ENCODE data around the gene AKT1. TPM values are rescaled to one million over a fixed set of nuclear protein-coding genes. Genes with fewer than 3 reads are reported as not detected.

Gene AKT1
- total RNA-seq, 2 experiments from 2014 or later: 112 TPM

- Mint-ChIP-seq H3K4me1 (peaks cover 6% of the 10 kb centered on the region), H3K27me3 (no peaks in the 10 kb centered on the region), H3K4me3 (no peak overlapping the region), H3K36me3 (no peaks in the 10 kb centered on the region), H3K27ac (no peak overlapping the region), H3K9me3 (no peaks in the 10 kb centered on the region)
- no peak for DNase-seq
Observed at GRCh38 chr14:104741803-104742251, 53.7 kb downstream of the AKT1 start.

DNA sequence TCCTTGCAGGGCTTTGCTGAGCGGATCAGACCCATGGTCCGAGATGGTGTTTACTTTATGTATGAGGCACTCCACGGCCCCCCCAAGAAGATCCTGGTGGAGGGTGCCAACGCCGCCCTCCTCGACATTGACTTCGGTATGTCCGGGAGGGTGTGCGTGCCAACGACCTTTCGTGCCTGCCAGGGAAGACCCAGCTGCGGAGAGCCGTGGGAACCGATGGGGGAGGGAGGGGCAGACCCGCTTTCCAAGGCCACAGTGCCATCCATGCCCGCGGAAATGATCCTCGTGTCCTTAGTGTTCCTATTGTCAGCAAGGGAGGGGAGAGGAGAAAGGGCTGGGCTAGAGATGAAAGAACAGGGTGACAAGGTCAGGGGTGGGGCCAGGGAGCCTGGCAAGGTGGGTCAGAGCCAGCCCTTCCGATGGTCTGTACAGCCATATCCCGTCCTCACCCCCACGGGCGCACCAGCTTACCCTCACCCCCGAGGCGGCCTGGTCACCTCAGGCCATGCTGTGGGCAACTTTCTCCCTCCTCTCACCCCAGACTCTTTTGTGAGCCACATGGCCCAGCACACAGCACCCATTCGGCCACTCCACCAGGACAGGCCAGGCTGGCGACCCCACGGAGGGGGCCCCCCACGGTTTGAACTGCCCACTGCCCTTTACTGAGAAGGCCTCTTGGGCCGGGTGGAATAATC lies 54.3 kb downstream of the AKT1 start:
- Mint-ChIP-seq H3K27me3 (no peaks in the 10 kb centered on the region), H3K9me3 (no peaks in the 10 kb centered on the region), H3K36me3 (no peaks in the 10 kb centered on the region), H3K4me3 (no peak overlapping the region), H3K27ac (no peak overlapping the region), H3K4me1 (peaks cover 6% of the 10 kb centered on the region)
- DNase-seq: no peak

GRCh38 chr14:104739546-104740516 lies 55.7 kb downstream of the AKT1 start:
- Mint-ChIP-seq H3K4me1 (no peaks in the 10 kb centered on the region), H3K9me3 (no peaks in the 10 kb centered on the region), H3K27ac (no peak overlapping the region), H3K36me3 (no peaks in the 10 kb centered on the region), H3K4me3 (no peak overlapping the region), H3K27me3 (no peaks in the 10 kb centered on the region)
- DNase-seq: no peak

DNA sequence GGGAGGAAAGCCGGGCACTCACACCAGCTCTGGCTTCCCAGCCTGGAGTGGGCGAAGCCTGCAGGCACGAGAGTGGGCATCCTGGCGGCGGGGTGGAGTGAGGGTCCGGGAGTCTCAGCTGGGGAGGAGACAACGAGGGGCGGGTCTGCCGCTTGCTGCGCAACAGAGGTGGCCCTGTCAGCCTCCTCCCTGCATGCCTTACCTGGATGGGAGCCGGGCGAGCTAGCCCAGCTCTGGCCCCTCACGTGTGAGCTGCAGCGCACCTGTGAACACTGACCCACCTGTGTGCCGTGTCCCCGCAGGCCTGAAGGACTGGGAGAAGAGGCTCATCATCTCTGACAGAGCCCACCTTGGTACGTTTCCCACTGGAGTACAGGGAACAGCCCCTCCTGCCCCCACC lies 56.5 kb downstream of the AKT1 start:
- H3K4me1 Mint-ChIP-seq: no peaks in the 10 kb centered on the region
- H3K27me3 Mint-ChIP-seq: no peaks in the 10 kb centered on the region
- no peak for DNase-seq
- no peaks in the 10 kb centered on the region for H3K9me3 Mint-ChIP-seq
- no peak overlapping the region for H3K27ac Mint-ChIP-seq
- H3K36me3 Mint-ChIP-seq: no peaks in the 10 kb centered on the region
- no peak overlapping the region for H3K4me3 Mint-ChIP-seq

GRCh38 chr14:104738375-104739019 lies 57.1 kb downstream of the AKT1 start:
- H3K36me3 Mint-ChIP-seq: no peaks in the 10 kb centered on the region
- H3K4me1 Mint-ChIP-seq: no peaks in the 10 kb centered on the region
- H3K27me3 Mint-ChIP-seq: no peaks in the 10 kb centered on the region
- H3K4me3 Mint-ChIP-seq: no peak overlapping the region
- no peak for DNase-seq
- H3K9me3 Mint-ChIP-seq: no peaks in the 10 kb centered on the region
- no peak overlapping the region for H3K27ac Mint-ChIP-seq

GRCh38 chr14:104735830-104736642 lies 59.5 kb downstream of the AKT1 start:
- no peaks in the 10 kb centered on the region for H3K27me3 Mint-ChIP-seq
- H3K4me3 Mint-ChIP-seq: no peak overlapping the region
- H3K9me3 Mint-ChIP-seq: no peaks in the 10 kb centered on the region
- H3K36me3 Mint-ChIP-seq: no peaks in the 10 kb centered on the region
- DNase-seq: no peak
- H3K27ac Mint-ChIP-seq: no peak overlapping the region
- H3K4me1 Mint-ChIP-seq: no peaks in the 10 kb centered on the region

DNA sequence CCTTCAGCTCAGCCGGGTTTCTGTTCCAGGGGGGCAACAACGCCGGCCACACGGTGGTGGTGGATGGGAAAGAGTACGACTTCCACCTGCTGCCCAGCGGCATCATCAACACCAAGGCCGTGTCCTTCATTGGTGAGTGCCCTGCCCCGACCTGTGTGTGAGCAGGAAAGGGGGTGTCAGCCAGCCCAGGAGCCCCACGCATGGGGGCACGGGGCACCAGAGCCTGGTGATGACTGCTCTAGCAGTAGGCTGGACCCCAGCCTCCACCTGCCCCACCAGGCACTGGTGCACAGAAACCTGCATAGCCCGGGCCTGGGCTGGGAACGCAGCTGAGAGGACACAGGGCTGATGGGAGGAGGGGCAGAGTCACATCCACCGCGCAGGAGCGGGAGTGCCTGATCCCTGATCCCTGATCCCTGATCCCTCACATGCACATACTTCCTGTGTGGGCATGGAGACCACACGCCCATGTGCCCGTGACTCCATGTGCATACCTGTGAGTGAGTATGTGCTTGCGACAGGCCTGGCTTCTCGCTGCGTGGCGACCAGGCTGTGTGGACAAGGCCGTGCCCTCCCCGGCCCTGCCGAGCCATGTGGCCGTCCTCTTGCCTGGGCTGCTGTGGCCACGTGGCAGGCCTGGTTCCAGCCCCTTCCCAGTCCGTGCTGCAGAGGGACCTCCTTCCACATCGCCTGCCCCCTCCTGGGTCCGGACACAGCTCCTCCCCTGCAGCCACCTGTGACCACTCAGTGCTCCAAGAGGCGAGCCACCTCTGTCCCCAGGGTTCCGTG lies 60.4 kb downstream of the AKT1 start:
- H3K4me1 Mint-ChIP-seq: no peaks in the 10 kb centered on the region
- no peak overlapping the region for H3K4me3 Mint-ChIP-seq
- DNase-seq: no peak
- no peak overlapping the region for H3K27ac Mint-ChIP-seq
- H3K9me3 Mint-ChIP-seq: no peaks in the 10 kb centered on the region
- no peaks in the 10 kb centered on the region for H3K27me3 Mint-ChIP-seq
- no peaks in the 10 kb centered on the region for H3K36me3 Mint-ChIP-seq

DNA sequence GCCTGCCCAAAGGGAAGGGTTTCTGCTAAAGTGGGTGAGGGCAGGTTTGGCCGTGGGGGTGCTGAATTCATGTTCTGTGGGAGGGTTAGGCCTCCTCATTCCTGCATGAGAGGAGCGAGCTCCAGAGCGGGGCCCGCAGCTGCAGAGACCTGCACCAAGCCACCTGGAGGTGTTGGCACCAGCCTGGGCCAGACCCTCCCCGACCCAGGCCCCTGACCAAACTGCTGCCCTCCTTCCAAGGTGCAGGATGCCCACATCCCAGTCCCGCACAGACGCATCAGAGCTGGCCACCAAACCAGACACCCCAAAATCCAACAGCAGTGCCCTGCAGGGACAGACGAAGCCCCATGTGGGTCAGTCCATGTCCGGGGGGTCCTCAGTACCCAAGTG lies 61.0 kb downstream of the AKT1 start:
- Mint-ChIP-seq H3K27ac (no peak overlapping the region), H3K9me3 (no peaks in the 10 kb centered on the region), H3K36me3 (no peaks in the 10 kb centered on the region), H3K4me1 (no peaks in the 10 kb centered on the region), H3K4me3 (no peak overlapping the region), H3K27me3 (no peaks in the 10 kb centered on the region)
- no peak for DNase-seq

GRCh38 chr14:104734051-104734587 lies 61.4 kb downstream of the AKT1 start:
- Mint-ChIP-seq H3K4me1 (no peaks in the 10 kb centered on the region), H3K4me3 (no peak overlapping the region), H3K36me3 (no peaks in the 10 kb centered on the region), H3K27me3 (no peaks in the 10 kb centered on the region), H3K9me3 (no peaks in the 10 kb centered on the region), H3K27ac (no peak overlapping the region)
- DNase-seq: no peak

GRCh38 chr14:104732931-104733681 lies 62.4 kb downstream of the AKT1 start:
- Mint-ChIP-seq H3K4me1 (no peaks in the 10 kb centered on the region), H3K9me3 (no peaks in the 10 kb centered on the region), H3K27me3 (no peaks in the 10 kb centered on the region), H3K27ac (no peak overlapping the region), H3K36me3 (no peaks in the 10 kb centered on the region), H3K4me3 (no peak overlapping the region)
- DNase-seq: no peak

- Mint-ChIP-seq H3K27ac (no peak overlapping the region), H3K36me3 (no peaks in the 10 kb centered on the region), H3K4me1 (no peaks in the 10 kb centered on the region), H3K27me3 (no peaks in the 10 kb centered on the region), H3K4me3 (no peak overlapping the region), H3K9me3 (no peaks in the 10 kb centered on the region)
- no peak for DNase-seq
Observed at GRCh38 chr14:104732355-104732804, 63.2 kb downstream of the AKT1 start.

DNA sequence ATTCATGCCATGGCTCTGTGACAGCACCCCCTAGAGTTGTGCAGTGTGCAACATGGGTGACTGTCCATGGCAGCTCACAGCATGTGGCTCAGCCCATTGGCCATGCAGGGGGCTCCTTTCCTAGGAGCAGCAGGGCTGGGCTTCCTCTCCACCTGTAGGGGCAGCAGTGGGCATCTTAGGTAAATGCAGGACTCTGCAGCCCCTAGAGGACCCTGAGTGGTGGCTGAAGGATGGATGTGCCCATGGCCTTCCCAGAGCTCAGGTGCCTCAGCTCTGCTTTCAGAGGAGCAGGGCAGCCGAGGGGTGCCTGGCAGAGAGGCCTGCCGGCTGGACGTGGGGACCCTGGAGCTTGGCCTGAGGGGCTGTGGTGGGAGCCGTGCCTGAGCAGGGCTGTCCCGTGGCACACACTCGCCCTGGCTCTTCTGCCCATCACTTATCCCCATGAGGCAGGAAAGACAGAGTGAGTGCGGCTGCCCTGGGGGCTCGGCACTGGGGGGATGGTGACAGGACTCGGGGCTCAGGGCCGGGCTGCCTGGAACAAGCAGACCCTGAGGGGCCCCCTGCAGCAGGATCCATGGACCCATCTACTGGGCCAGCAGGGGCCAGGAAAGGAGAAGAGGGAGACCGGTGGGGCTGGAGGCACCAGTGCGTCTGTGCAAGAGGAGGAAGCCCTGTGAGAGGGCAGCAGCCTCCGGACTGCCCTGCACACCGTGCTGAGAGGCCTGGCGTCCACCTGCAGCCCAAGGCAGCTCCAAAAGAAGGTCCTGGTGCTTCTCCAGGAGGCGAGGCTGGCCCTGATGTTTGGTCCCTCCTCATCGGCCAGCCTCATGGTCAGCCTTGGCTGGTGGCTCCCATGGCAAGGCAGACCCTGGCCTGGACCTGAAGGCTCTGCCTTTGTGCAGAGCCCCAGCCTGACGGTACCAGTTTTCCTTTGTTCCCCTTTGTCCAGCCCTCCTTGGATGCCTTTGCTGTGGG lies 63.9 kb downstream of the AKT1 start:
- Mint-ChIP-seq H3K9me3 (no peaks in the 10 kb centered on the region), H3K4me3 (no peak overlapping the region), H3K27ac (no peak overlapping the region), H3K4me1 (no peaks in the 10 kb centered on the region), H3K36me3 (no peaks in the 10 kb centered on the region), H3K27me3 (no peaks in the 10 kb centered on the region)
- no peak for DNase-seq

All from activated naive CD8-positive, alpha-beta T cell treated with anti-CD3 and anti-CD28 coated beads for 36 hours (primary cell).